Peyer's patch (tissue), 4 donors: ENCODE measurements around the gene PADI2.

ENCODE experiments used
- CTCF ChIP-seq, 6 experiments: fragments of 450-650 bp in 4 of 6; fragments of 200-600 bp in 2 of 6; sonication (generic) in 1 of 6; IDR thresholded peaks; one replicate each; pipeline ENCODE4 v1.5.1; 2017 to 2019; ENCODE audit warnings: antibody characterized with exemption in 6 of 6, mild to moderate bottlenecking in 3 of 6, moderate library complexity in 1 of 6
- POLR2A ChIP-seq, 2 donors: fragments of 450-650 bp; IDR thresholded peaks; one replicate each; pipeline ENCODE4 v1.5.1; 2017; ENCODE audit warnings: antibody characterized with exemption in 2 of 2, mild to moderate bottlenecking in 2 of 2, moderate library complexity in 2 of 2

DNA sequence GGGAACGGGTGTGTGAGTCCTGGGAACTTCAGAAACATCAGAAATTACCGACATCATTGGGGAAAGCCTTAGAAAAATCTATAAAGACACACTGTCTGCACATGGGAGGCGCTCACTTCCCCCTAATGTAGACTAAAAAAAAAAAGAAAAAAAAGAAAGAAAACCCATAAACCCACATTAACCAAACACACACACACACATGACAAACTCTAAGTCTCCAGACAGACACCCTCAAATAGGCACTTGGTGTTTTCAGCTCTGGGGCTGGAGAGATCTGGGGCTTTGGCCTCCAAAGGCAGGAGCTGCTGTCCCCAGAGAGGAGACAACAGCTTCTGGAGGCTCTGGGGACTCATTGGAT is 52.2 kb downstream of the PADI2 start:
- no peak for TF ChIP-seq POLR2A (IDR thresholded peaks at IDR 0.05)
- TF ChIP-seq CTCF (IDR thresholded peaks at IDR 0.05): no peak
